Endodermal cell (in vitro differentiated cells): Measurements from ENCODE around the gene SHANK1. TPM values are rescaled to one million over a fixed set of nuclear protein-coding genes. Genes with fewer than 3 reads are reported as not detected.

Source experiments
- DNase-seq: peaks from one replicate; pipeline ENCODE4 v3.0.0-alpha.2; 2017
- H3K27ac ChIP-seq: 2 replicates; pipeline ENCODE4 v1.5.1; 2013; ENCODE audit warnings: mild to moderate bottlenecking, low read depth, low read length, moderate library complexity
- H3K27me3 ChIP-seq: 2 replicates; pipeline ENCODE4 v1.6.1; 2013; ENCODE audit warnings: mild to moderate bottlenecking, low read length, moderate library complexity; ENCODE audit not compliant: insufficient read depth, control insufficient read depth, poor library complexity, severe bottlenecking
- H3K36me3 ChIP-seq: 2 replicates; pipeline ENCODE4 v1.7.0; 2013; ENCODE audit warnings: mild to moderate bottlenecking, low read length, moderate library complexity; ENCODE audit not compliant: control insufficient read depth, insufficient read depth
- H3K4me1 ChIP-seq: one replicate; pipeline ENCODE4 v1.7.0; 2013; ENCODE audit warnings: low read length; ENCODE audit not compliant: control insufficient read depth, insufficient read depth
- H3K4me3 ChIP-seq: 2 replicates; pipeline ENCODE4 v1.5.1; 2013; ENCODE audit warnings: mild to moderate bottlenecking, low read length, moderate library complexity
- H3K9ac ChIP-seq: 2 replicates; pipeline ENCODE4 v1.6.1; 2013; ENCODE audit warnings: mild to moderate bottlenecking, low read length, moderate library complexity; ENCODE audit not compliant: poor library complexity, severe bottlenecking; ENCODE audit errors: extremely low read depth
- H3K9me3 ChIP-seq: 2 replicates; pipeline ENCODE4 v1.6.1; 2013; ENCODE audit warnings: mild to moderate bottlenecking, low read length, moderate library complexity; ENCODE audit not compliant: control insufficient read depth
- H3K27ac Mint-ChIP-seq: 2 replicates; pipeline ENCODE4 v1.8.0; 2020; ENCODE audit warnings: mixed read lengths
- H3K27me3 Mint-ChIP-seq: 2 replicates; pipeline ENCODE4 v1.8.0; 2021; ENCODE audit warnings: mild to moderate bottlenecking, mixed read lengths; ENCODE audit not compliant: insufficient read depth
- H3K36me3 Mint-ChIP-seq: 2 replicates; pipeline ENCODE4 v1.8.0; 2020; ENCODE audit warnings: low read depth, mixed read lengths
- H3K4me1 Mint-ChIP-seq: 2 replicates; pipeline ENCODE4 v1.8.0; 2020; ENCODE audit warnings: mixed read lengths
- H3K4me3 Mint-ChIP-seq: 2 replicates; pipeline ENCODE4 v1.8.0; 2020; ENCODE audit warnings: mild to moderate bottlenecking, moderate library complexity, mixed read lengths
- H3K9me3 Mint-ChIP-seq: 2 replicates; pipeline ENCODE4 v1.8.0; 2020; ENCODE audit warnings: mild to moderate bottlenecking, mixed read lengths
- WGBS, 2 experiments: methylation state at CpG; one replicate each; pipeline versions ENCODE4 v1.1.5 to v1.1.7; 2013; ENCODE audit warnings: missing lambda C conversion rate in 2 of 2, mixed read lengths in 1 of 2; ENCODE audit not compliant: insufficient coverage in 1 of 2, insufficient read length in 1 of 2; 5-methylcytosine and 5-hydroxymethylcytosine counted together
- total RNA-seq, 2 donors: library from RNA; stranded (reverse); fragmentation: NEBNext Ultra II Directional in 1 of 2; extraction: Animal tissue kit (Norgen Biotek cat#: 25700) in 1 of 2; gene quantifications; 2 replicates in 1 of 2; 3 replicates in 1 of 2; pipeline ENCODE4 v1.2.1, GENCODE V29; 2021
- TF ChIP-seq, protein P1 (sequence below): fragments of 200-600 bp; sonication (generic); conservative IDR thresholded peaks from 2 replicates; pipeline ENCODE4 v1.5.0; 2021; ENCODE audit warnings: antibody characterized with exemption, mild to moderate bottlenecking

SHANK1 gene
- total RNA-seq, 2 donors from 2014 or later: 1.6 to 1.9 TPM

DNA sequence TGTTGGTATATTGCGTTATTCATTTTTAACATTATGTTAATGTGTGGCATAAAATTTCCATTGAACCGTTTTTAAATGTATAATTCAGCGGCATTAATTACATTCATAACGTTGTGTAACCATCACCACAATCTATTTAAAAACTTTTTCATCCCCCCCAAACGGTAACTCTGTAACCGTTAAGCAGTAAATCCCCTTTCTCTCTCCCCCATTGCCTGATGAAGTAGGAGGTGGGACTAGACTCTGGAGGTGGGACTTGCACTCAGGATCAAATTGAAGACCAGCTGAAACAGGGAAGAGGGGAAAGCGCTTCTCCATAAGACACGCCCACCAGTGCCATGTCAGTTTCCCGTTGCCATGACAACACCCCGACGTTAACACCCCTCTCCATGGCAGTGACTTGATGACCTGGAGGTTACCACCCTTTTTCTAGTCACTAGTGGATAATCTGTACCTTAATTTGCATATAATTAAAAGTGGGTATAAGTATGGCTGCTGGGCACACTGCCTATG, 20.4 kb upstream of the SHANK1 start:
- Histone ChIP-seq H3K27me3 (no peaks in the 10 kb centered on the region), H3K27ac (no peak overlapping the region), H3K36me3 (no peaks in the 10 kb centered on the region), H3K9me3 (no peaks in the 10 kb centered on the region), H3K9ac (no peak overlapping the region), H3K4me1 (no peaks in the 10 kb centered on the region), H3K4me3 (no peak overlapping the region)
- peaks cover 2% of the 10 kb centered on the region for H3K4me1 Mint-ChIP-seq
- no peak overlapping the region for H3K27ac Mint-ChIP-seq
- no peak overlapping the region for H3K4me3 Mint-ChIP-seq
- TF ChIP-seq, protein P1, sequence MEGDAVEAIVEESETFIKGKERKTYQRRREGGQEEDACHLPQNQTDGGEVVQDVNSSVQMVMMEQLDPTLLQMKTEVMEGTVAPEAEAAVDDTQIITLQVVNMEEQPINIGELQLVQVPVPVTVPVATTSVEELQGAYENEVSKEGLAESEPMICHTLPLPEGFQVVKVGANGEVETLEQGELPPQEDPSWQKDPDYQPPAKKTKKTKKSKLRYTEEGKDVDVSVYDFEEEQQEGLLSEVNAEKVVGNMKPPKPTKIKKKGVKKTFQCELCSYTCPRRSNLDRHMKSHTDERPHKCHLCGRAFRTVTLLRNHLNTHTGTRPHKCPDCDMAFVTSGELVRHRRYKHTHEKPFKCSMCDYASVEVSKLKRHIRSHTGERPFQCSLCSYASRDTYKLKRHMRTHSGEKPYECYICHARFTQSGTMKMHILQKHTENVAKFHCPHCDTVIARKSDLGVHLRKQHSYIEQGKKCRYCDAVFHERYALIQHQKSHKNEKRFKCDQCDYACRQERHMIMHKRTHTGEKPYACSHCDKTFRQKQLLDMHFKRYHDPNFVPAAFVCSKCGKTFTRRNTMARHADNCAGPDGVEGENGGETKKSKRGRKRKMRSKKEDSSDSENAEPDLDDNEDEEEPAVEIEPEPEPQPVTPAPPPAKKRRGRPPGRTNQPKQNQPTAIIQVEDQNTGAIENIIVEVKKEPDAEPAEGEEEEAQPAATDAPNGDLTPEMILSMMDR: no peak
- H3K27me3 Mint-ChIP-seq: peaks cover 37% of the 10 kb centered on the region
- H3K36me3 Mint-ChIP-seq: no peaks in the 10 kb centered on the region
- peak; percentile 74 for DNase-seq
- 82% methylated on average over 5 to 10 of the region's 11 CpGs for WGBS, 2 experiments
- H3K9me3 Mint-ChIP-seq: no peaks in the 10 kb centered on the region

DNA sequence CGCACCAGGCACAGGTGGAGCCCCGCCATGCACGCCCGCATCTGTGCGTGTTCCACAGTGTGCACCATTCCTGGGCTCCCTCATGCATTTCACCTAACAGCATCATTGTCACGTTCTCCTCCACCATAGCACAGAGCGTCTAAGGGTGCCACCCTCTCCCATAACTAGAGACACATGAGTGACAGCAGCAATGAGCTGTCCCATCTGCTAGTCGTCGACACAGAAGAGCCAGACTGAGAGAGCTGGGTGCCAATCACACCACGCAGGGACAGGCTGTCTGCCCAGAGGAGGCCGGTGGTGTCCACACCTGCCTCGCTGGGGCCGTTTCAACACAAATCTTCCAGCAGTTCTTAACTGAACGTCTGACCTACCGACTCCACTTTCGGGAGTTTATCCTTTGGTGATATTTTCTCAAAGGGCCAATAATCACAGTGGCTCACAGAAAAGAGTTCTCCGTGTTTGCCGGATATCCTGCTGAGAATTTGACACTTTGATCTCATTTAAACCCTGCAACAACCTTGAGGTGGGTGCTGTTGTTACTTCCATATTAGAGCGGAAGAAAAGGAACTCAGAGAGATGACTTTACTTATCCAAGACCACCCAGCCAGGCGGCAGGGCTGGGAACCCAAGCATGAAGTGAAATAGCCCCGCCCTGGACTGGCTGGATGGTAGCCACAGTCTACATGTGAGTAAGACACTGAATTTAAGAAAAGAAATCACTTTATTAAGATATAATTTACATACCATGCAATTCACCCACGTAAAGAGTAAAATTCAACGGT, 19.7 kb upstream of the SHANK1 start:
- Mint-ChIP-seq H3K27ac (no peak overlapping the region), H3K4me1 (peaks cover 2% of the 10 kb centered on the region), H3K36me3 (no peaks in the 10 kb centered on the region), H3K9me3 (no peaks in the 10 kb centered on the region), H3K27me3 (peaks cover 38% of the 10 kb centered on the region), H3K4me3 (no peak overlapping the region)
- TF ChIP-seq, protein P1: no peak
- no peaks in the 10 kb centered on the region for H3K36me3 ChIP-seq
- WGBS, 2 experiments: 84 to 87% methylated on average over 14 to 23 of the region's 23 CpGs
- no peak overlapping the region for H3K4me3 ChIP-seq
- no peaks in the 10 kb centered on the region for H3K9me3 ChIP-seq
- H3K27ac ChIP-seq: no peak overlapping the region
- no peak for DNase-seq
- no peaks in the 10 kb centered on the region for H3K4me1 ChIP-seq
- no peak overlapping the region for H3K9ac ChIP-seq
- H3K27me3 ChIP-seq: no peaks in the 10 kb centered on the region

- H3K4me1 Mint-ChIP-seq: peaks cover 2% of the 10 kb centered on the region
- H3K27me3 Mint-ChIP-seq: peaks cover 55% of the 10 kb centered on the region
- Histone ChIP-seq H3K4me3 (no peak overlapping the region), H3K9ac (no peak overlapping the region), H3K9me3 (peaks cover 7% of the 10 kb centered on the region), H3K36me3 (no peaks in the 10 kb centered on the region), H3K4me1 (no peaks in the 10 kb centered on the region), H3K27me3 (no peaks in the 10 kb centered on the region), H3K27ac (no peak overlapping the region)
- no peaks in the 10 kb centered on the region for H3K9me3 Mint-ChIP-seq
- TF ChIP-seq, protein P1: no peak
- no peaks in the 10 kb centered on the region for H3K36me3 Mint-ChIP-seq
- no peak overlapping the region for H3K27ac Mint-ChIP-seq
- no peak overlapping the region for H3K4me3 Mint-ChIP-seq
- 71 to 72% methylated on average over 4 to 5 of the region's 5 CpGs for WGBS, 2 experiments
- DNase-seq: no peak
These were observed 16.7 kb upstream of the SHANK1 start for GRCh38 chr19:50736338-50736737.
